Activated B cell treated with CpG ODN at 0.5 μM for 24 hours (primary cell): ENCODE measurements around the gene TBC1D13. TPM values are rescaled to one million over a fixed set of nuclear protein-coding genes. Genes with fewer than 3 reads are reported as not detected.
A peak's percentile ranks its signal among the peaks of the same experiment; 100 is the strongest.

Source experiments
- ATAC-seq: fragments of 200-7000 bp; cut with Tn5 transposase; one replicate; pipeline ENCODE4 v1.10.0; 2021; ENCODE audit warnings: low read depth, mild to moderate bottlenecking, moderate library complexity
- CTCF ChIA-PET: fragments of 350-600 bp; sonication (Branson Sonifier 250); formaldehyde crosslinking; loops from one replicate; lab custom pipeline; 2021; ENCODE audit warnings: antibody characterized with exemption; lab: Charles Lee
- POLR2A ChIA-PET: fragments of 350-600 bp; sonication (Branson Sonifier 250); formaldehyde crosslinking; loops from one replicate; lab custom pipeline; 2021; ENCODE audit warnings: antibody characterized with exemption; lab: Charles Lee
- DNase-seq: peaks from one replicate; pipeline ENCODE4 v3.0.0; 2022
- H3K27ac Mint-ChIP-seq: one replicate; pipeline ENCODE4 v1.8.0; 2020; ENCODE audit warnings: mixed read lengths
- H3K27me3 Mint-ChIP-seq: one replicate; pipeline ENCODE4 v1.8.0; 2021; ENCODE audit warnings: mixed read lengths
- H3K36me3 Mint-ChIP-seq: one replicate; pipeline ENCODE4 v1.8.0; 2021; ENCODE audit warnings: low read depth, mixed read lengths
- H3K4me1 Mint-ChIP-seq: one replicate; pipeline ENCODE4 v1.8.0; 2021; ENCODE audit warnings: mixed read lengths
- H3K4me3 Mint-ChIP-seq: one replicate; pipeline ENCODE4 v1.8.0; 2020; ENCODE audit warnings: mild to moderate bottlenecking, mixed read lengths
- H3K9me3 Mint-ChIP-seq: one replicate; pipeline ENCODE4 v1.8.0; 2020; ENCODE audit warnings: mixed read lengths
- CTCF ChIP-seq: fragments of 200-600 bp; IDR thresholded peaks from one replicate; pipeline ENCODE4 v1.8.0; 2022; ENCODE audit warnings: antibody characterized with exemption, mild to moderate bottlenecking
- intact Hi-C: fragments of 100-400 bp; cut with micrococcal nuclease; formaldehyde crosslinking; loops from one replicate; pipeline ENCODE4 v1.15.1; 2024
- total RNA-seq: library from RNA; stranded (reverse); gene quantifications from 2 replicates; pipeline ENCODE4 v1.2.3, GENCODE V29; 2022

Gene TBC1D13
- total RNA-seq, 1 donor from 2014 or later = 26.4 TPM

- Mint-ChIP-seq H3K4me1 (peaks cover 14% of the 10 kb centered on the region), H3K27ac (no peak overlapping the region), H3K27me3 (no peaks in the 10 kb centered on the region), H3K9me3 (peaks cover 2% of the 10 kb centered on the region), H3K4me3 (no peak overlapping the region), H3K36me3 (peaks cover 2% of the 10 kb centered on the region)
- POLR2A ChIA-PET = interaction anchor here (0.6 to 0.8 kb wide), 2 partner anchors 10 to 109 kb away, joined by 3 read pairs; no protein-coding TSS in a partner anchor
- TF ChIP-seq CTCF = no peak
- CTCF ChIA-PET = interaction anchor here (1.1 kb wide), 1 partner anchor 36 kb away, joined by 3 read pairs; the partner anchor contains the start of gene ENDOG
- intact Hi-C loops = no loop called here
- no peak for DNase-seq
- no peak for ATAC-seq
Measured at GRCh38 chr9:128782669-128783068, 4.4 kb upstream of the TBC1D13 start.

GRCh38 chr9:128785427-128785826 lies 1.6 kb upstream of the TBC1D13 start:
- ATAC-seq = no peak

GRCh38 chr9:128787659-128788058 lies 606 bp downstream of the TBC1D13 start:
- Mint-ChIP-seq H3K4me3 (peak overlapping the region; percentile 95), H3K27ac (peak overlapping the region; percentile 85), H3K27me3 (no peaks in the 10 kb centered on the region), H3K9me3 (no peaks in the 10 kb centered on the region), H3K4me1 (peaks cover 17% of the 10 kb centered on the region), H3K36me3 (peaks cover 35% of the 10 kb centered on the region)
- TF ChIP-seq CTCF = no peak
- POLR2A ChIA-PET = interaction anchor here (0.5 to 1.6 kb wide), 3 partner anchors 15 to 42 kb away, joined by 4 to 7 read pairs (median 6); partner anchors contain the start of gene SPOUT1
- intact Hi-C loops = loop anchor here (1.0 kb wide), 7 partner anchors 15 to 465 kb away; partner anchors contain the start of genes COQ4, DYNC2I2, ENDOG and KYAT1
- DNase-seq (no peak), ATAC-seq (no peak)
- CTCF ChIA-PET = interaction anchor here (1.4 to 2.2 kb wide), 2 partner anchors 31 to 76 kb away, joined by 4 to 9 read pairs; partner anchors contain the start of gene ENDOG

More at GRCh38 chr9:128785427-128785826, 1.6 kb upstream of the TBC1D13 start:
- DNase-seq = no peak
- peaks cover 2% of the 10 kb centered on the region for H3K9me3 Mint-ChIP-seq
- peaks cover 24% of the 10 kb centered on the region for H3K4me1 Mint-ChIP-seq
- ChIA-PET POLR2A (interaction anchor here (0.6 to 1.2 kb wide), 4 partner anchors 13 to 1658 kb away, joined by 3 to 9 read pairs (median 5); partner anchors contain the start of gene ZER1), CTCF (no interaction called here)
- TF ChIP-seq CTCF = no peak
- no peak overlapping the region for H3K27ac Mint-ChIP-seq
- intact Hi-C loops = no loop called here
- peaks cover 14% of the 10 kb centered on the region for H3K36me3 Mint-ChIP-seq
- H3K4me3 Mint-ChIP-seq = no peak overlapping the region
- no peaks in the 10 kb centered on the region for H3K27me3 Mint-ChIP-seq

GRCh38 chr9:128788445-128788844 lies 1.4 kb downstream of the TBC1D13 start:
- H3K9me3 Mint-ChIP-seq = no peaks in the 10 kb centered on the region
- H3K4me1 Mint-ChIP-seq = peaks cover 14% of the 10 kb centered on the region
- no peaks in the 10 kb centered on the region for H3K27me3 Mint-ChIP-seq
- intact Hi-C loops = no loop called here
- no peak for TF ChIP-seq CTCF
- ChIA-PET POLR2A (interaction anchor here (0.6 to 1.6 kb wide), 4 partner anchors 16 to 131 kb away, joined by 3 to 7 read pairs (median 6); partner anchors contain the start of gene SPOUT1), CTCF (interaction anchor here (0.8 to 2.2 kb wide), 3 partner anchors 30 to 140 kb away, joined by 3 to 9 read pairs (median 4); partner anchors contain the start of gene ENDOG)
- H3K36me3 Mint-ChIP-seq = peaks cover 43% of the 10 kb centered on the region
- no peak for ATAC-seq
- H3K27ac Mint-ChIP-seq = peak overlapping the region; percentile 85
- DNase-seq = no peak
- peak overlapping the region; percentile 95 for H3K4me3 Mint-ChIP-seq

GRCh38 chr9:128790536-128790935 lies 3.5 kb downstream of the TBC1D13 start:
- H3K36me3 Mint-ChIP-seq = peaks cover 58% of the 10 kb centered on the region
- H3K27ac Mint-ChIP-seq = no peak overlapping the region

More at GRCh38 chr9:128790536-128790935, 3.5 kb downstream of the TBC1D13 start:
- no peak for TF ChIP-seq CTCF
- H3K4me1 Mint-ChIP-seq = peaks cover 17% of the 10 kb centered on the region
- ATAC-seq (no peak), DNase-seq (no peak)
- no peak overlapping the region for H3K4me3 Mint-ChIP-seq
- POLR2A ChIA-PET = no interaction called here
- no peaks in the 10 kb centered on the region for H3K9me3 Mint-ChIP-seq
- no peaks in the 10 kb centered on the region for H3K27me3 Mint-ChIP-seq
- CTCF ChIA-PET = no interaction called here
- intact Hi-C loops = no loop called here
